GM21737 (cell line): Measurements from ENCODE around the gene CDHR3.

Experiments
- ATAC-seq: cut with Tn5 transposase; IDR thresholded peaks from one replicate; pipeline ENCODE4 v1.9.1; 2021; ENCODE audit warnings: mild to moderate bottlenecking, moderate library complexity; ENCODE audit not compliant: unreplicated experiment

The CDHR3 gene

GRCh38 chr7:106082087-106082854, 119.2 kb downstream of the CDHR3 start:
- ATAC-seq: no peak
